GM19328 (cell line): ENCODE measurements around the gene MRPL51.
A peak's percentile ranks its signal among the peaks of the same experiment; 100 is the strongest.
"Not testable (repeated sequence)": the region's sequence is repeated elsewhere in the genome, so short reads cannot be mapped to it uniquely, and the experiment has no call there.

Source experiments
- ATAC-seq: cut with Tn5 transposase; IDR thresholded peaks from one replicate; pipeline ENCODE4 v1.9.1; 2021; ENCODE audit warnings: mild to moderate bottlenecking, moderate library complexity; ENCODE audit not compliant: unreplicated experiment

Gene MRPL51

DNA sequence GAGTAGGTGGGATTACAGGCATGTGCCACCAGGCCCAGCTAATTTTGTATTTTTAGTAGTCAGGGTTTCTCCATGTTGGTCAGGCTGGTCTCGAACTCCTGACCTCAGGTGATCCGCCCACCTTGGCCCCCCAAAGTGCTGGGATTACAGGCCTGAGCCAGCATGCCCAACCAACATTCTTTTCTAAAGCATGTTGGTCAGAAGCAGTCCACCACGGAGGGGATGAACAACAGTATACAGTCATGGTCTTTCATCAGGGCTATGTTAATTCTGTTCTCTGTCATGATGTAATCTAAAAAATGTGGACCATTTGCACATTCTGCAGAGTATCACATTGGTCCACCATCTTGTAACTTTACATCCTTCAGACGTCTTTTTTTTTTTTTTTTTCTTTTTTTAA, 3.6 kb downstream of the MRPL51 start:
- ATAC-seq = no peak

- ATAC-seq = no peak
Observed at GRCh38 chr12:6488240-6488639, 4.8 kb downstream of the MRPL51 start.

GRCh38 chr12:6478416-6478815, 14.6 kb downstream of the MRPL51 start:
- no peak for ATAC-seq

DNA sequence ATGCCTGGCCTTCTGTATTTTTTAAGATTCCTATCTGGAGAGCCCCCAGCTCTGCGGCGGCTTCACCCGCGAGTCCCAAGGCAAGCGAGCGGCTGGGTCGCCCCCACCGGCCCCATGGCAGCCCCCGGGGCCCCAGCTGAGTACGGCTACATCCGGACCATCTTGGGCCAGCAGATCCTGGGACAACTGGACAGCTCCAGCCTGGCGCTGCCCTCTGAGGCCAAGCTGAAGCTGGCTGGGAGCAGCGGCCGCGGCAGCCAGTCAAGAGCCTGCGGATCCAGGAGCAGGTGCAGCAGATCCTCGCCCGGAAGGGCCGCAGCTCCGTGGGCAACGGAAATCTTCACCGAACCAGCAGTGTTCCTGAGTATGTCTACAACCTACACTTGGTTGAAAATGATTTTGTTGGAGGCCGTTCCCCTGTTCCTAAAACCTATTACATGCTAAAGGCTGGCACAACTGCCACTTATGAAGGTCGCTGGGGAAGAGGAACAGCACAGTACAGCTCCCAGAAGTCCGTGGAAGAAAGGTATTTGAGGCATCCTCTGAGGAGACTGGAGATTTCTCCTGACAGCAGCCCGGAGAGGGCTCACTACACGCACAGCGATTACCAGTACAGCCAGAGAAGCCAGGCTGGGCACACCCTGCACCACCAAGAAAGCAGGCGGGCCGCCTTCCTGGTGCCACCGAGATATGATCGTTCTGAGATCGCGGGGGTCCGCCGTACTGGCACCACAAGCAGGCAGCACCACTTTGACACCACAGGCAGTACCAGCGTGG, 15.3 kb downstream of the MRPL51 start:
- ATAC-seq = not testable (repeated sequence)

- no peak for ATAC-seq
Observed at GRCh38 chr12:6476489-6476888, 16.6 kb downstream of the MRPL51 start.

- not testable (repeated sequence) for ATAC-seq
Observed at GRCh38 chr12:6475233-6475975, 17.7 kb downstream of the MRPL51 start.

- ATAC-seq = no peak
Observed at GRCh38 chr12:6472491-6472890, 20.6 kb downstream of the MRPL51 start.

DNA sequence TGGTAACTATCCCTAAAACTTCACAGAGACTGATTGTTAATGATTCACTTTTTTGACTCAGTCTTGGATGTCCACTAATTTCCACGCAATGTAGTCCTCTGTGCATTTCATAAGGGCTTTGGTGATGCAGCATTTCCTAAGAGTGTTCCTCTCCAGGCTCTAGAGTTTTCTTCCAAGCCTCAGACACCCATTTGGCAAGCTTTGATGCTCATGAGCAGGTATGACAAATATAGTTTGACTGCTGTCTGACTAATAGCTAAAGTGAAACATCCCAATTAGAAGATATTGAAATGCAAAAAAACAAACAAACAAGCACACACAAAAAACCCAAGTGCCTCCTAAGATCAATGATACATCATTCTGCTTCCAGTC, 21.1 kb downstream of the MRPL51 start:
- no peak for ATAC-seq

GRCh38 chr12:6470375-6471163, 22.5 kb downstream of the MRPL51 start, which contains the start of gene VAMP1:
Gene VAMP1, minus strand, starts transcription at chr12:6470677. Its CDS starts 146 bp downstream, at chr12:6470531.
- ATAC-seq = peak; percentile 84

- no peak for ATAC-seq
Observed at GRCh38 chr12:6469609-6470374, 23.3 kb downstream of the MRPL51 start.

- no peak for ATAC-seq
Observed at GRCh38 chr12:6469092-6469491, 24.0 kb downstream of the MRPL51 start.

- ATAC-seq = no peak
Observed at GRCh38 chr12:6468283-6468575, 24.8 kb downstream of the MRPL51 start.

- ATAC-seq = not testable (repeated sequence)
Observed at GRCh38 chr12:6467571-6468282, 25.3 kb downstream of the MRPL51 start.

GRCh38 chr12:6466751-6467150, 26.3 kb downstream of the MRPL51 start:
- ATAC-seq = not testable (repeated sequence)

DNA sequence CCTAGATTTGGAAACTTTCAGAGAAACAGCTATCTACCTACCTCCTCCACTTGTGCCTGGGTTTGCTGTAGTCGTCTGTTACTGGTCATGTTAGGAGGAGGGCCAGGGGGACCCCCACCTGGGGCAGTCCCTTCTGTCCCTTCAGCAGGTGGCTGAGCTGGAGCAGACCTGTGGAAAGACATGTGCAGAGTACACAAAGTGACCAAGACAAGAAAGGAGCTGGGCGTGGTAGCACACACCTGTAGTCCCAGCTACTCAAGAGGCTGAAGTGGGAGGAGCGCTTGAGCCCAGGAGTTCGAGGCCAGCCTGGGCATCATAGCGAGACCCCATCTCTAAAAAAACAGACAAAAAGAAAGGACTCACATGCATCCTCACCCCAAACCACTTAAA, 26.9 kb downstream of the MRPL51 start:
- no peak for ATAC-seq

GRCh38 chr12:6465467-6466183, 27.4 kb downstream of the MRPL51 start:
- ATAC-seq = no peak

- ATAC-seq = no peak
Observed at GRCh38 chr12:6464531-6464930, 28.5 kb downstream of the MRPL51 start.

GRCh38 chr12:6463858-6464257, 29.2 kb downstream of the MRPL51 start:
- no peak for ATAC-seq

- ATAC-seq = no peak
Observed at GRCh38 chr12:6463216-6463615, 29.8 kb downstream of the MRPL51 start.
